H9 (cell line): ENCODE results near the gene CCDC192. TPM values are rescaled to one million over a fixed set of nuclear protein-coding genes. Genes with fewer than 3 reads are reported as not detected.

Experiments
- DNase-seq: peaks from one replicate; pipeline ENCODE4 v3.0.0-alpha.2; 2017
- H2AFZ ChIP-seq: one replicate; pipeline ENCODE4 v1.6.1; 2013; ENCODE audit warnings: mild to moderate bottlenecking, low read length, control low read depth, moderate library complexity
- H2AK5ac ChIP-seq: 2 replicates; pipeline ENCODE4 v1.6.1; 2013; ENCODE audit warnings: low read length, control low read depth, mixed read lengths; ENCODE audit not compliant: insufficient read length
- H2BK120ac ChIP-seq: one replicate; pipeline ENCODE4 v1.6.1; 2013; ENCODE audit warnings: low read depth, mild to moderate bottlenecking, low read length, control low read depth, inconsistent platforms; ENCODE audit not compliant: poor library complexity, severe bottlenecking
- H2BK12ac ChIP-seq: 2 replicates; pipeline ENCODE4 v1.6.1; 2013; ENCODE audit warnings: low read length, control low read depth, mixed read lengths, low read depth; ENCODE audit not compliant: insufficient read length
- H2BK15ac ChIP-seq: 2 replicates; pipeline ENCODE4 v1.6.1; 2013; ENCODE audit warnings: low read depth, low read length, control low read depth
- H2BK20ac ChIP-seq: one replicate; pipeline ENCODE4 v1.6.1; 2013; ENCODE audit warnings: low read depth, mild to moderate bottlenecking, low read length, control low read depth, inconsistent platforms; ENCODE audit not compliant: poor library complexity, severe bottlenecking
- H2BK5ac ChIP-seq: 2 replicates; pipeline ENCODE4 v1.6.1; 2013; ENCODE audit warnings: low read length, control low read depth, mixed read lengths; ENCODE audit not compliant: insufficient read length
- H3K14ac ChIP-seq: 2 replicates; pipeline ENCODE4 v1.6.1; 2013; ENCODE audit warnings: low read length, control low read depth; ENCODE audit not compliant: insufficient read depth
- H3K18ac ChIP-seq: 2 replicates; pipeline ENCODE4 v1.6.1; 2013; ENCODE audit warnings: low read depth, mild to moderate bottlenecking, mixed read lengths, low read length, control low read depth; ENCODE audit not compliant: insufficient read length
- H3K23ac ChIP-seq: 2 replicates; pipeline ENCODE4 v1.6.1; 2013; ENCODE audit warnings: low read length, control low read depth, mixed read lengths, low read depth; ENCODE audit not compliant: insufficient read length
- H3K23me2 ChIP-seq: 2 replicates; pipeline ENCODE4 v1.6.1; 2013; ENCODE audit warnings: low read depth, mild to moderate bottlenecking, mixed read lengths, low read length, control low read depth; ENCODE audit not compliant: insufficient read length, poor library complexity, severe bottlenecking
- H3K27ac ChIP-seq: 2 replicates; pipeline ENCODE4 v1.5.1; 2013; ENCODE audit warnings: low read length, control low read depth, mixed read lengths, low read depth; ENCODE audit not compliant: insufficient read length
- H3K27me3 ChIP-seq: 2 replicates; pipeline ENCODE4 v1.6.1; 2013; ENCODE audit warnings: low read length, control low read depth, inconsistent platforms; ENCODE audit not compliant: insufficient read depth
- H3K4ac ChIP-seq: 2 replicates; pipeline ENCODE4 v1.6.1; 2013; ENCODE audit warnings: low read depth, mild to moderate bottlenecking, control low read depth, inconsistent platforms, low read length, moderate library complexity
- H3K4me1 ChIP-seq: 2 replicates; pipeline ENCODE4 v1.6.1; 2013; ENCODE audit warnings: low read length, control low read depth, inconsistent platforms; ENCODE audit not compliant: insufficient read depth
- H3K4me2 ChIP-seq: 2 replicates; pipeline ENCODE4 v1.6.1; 2013; ENCODE audit warnings: low read length, control low read depth, mixed read lengths; ENCODE audit not compliant: insufficient read length, insufficient read depth
- H3K56ac ChIP-seq: 2 replicates; pipeline ENCODE4 v1.6.1; 2013; ENCODE audit warnings: low read depth, mild to moderate bottlenecking, mixed read lengths, low read length, control low read depth; ENCODE audit not compliant: insufficient read length
- H3K79me1 ChIP-seq: 2 replicates; pipeline ENCODE4 v1.6.1; 2013; ENCODE audit warnings: low read depth, mild to moderate bottlenecking, moderate library complexity, low read length, control low read depth, inconsistent platforms; ENCODE audit not compliant: insufficient read depth, poor library complexity, severe bottlenecking
- H3K79me2 ChIP-seq: 2 replicates; pipeline ENCODE4 v1.6.1; 2013; ENCODE audit warnings: low read length, control low read depth, inconsistent platforms; ENCODE audit not compliant: insufficient read depth
- H3K9ac ChIP-seq: 2 replicates; pipeline ENCODE4 v1.6.1; 2013; ENCODE audit warnings: low read length, control low read depth, mixed read lengths; ENCODE audit not compliant: insufficient read length; ENCODE audit errors: extremely low read depth
- H3K9me3 ChIP-seq: one replicate; pipeline ENCODE4 v1.6.1; 2013; ENCODE audit warnings: low read depth, low read length, inconsistent platforms; ENCODE audit not compliant: control insufficient read depth
- H3T11ph ChIP-seq: one replicate; pipeline ENCODE4 v1.6.1; 2013; ENCODE audit warnings: mild to moderate bottlenecking, low read length, control low read depth, inconsistent platforms
- H4K20me1 ChIP-seq: one replicate; pipeline ENCODE4 v1.6.1; 2013; ENCODE audit not compliant: control insufficient read depth, insufficient read length, insufficient read depth
- H4K5ac ChIP-seq: 2 replicates; pipeline ENCODE4 v1.6.1; 2013; ENCODE audit warnings: low read depth, mild to moderate bottlenecking, mixed read lengths, low read length, control low read depth; ENCODE audit not compliant: insufficient read length
- H4K8ac ChIP-seq: replicated peaks from 2 replicates; pipeline ENCODE4 v1.6.1; 2013; ENCODE audit warnings: low read length, control low read depth, mixed read lengths, low read depth; ENCODE audit not compliant: insufficient read length
- H4K91ac ChIP-seq: 2 replicates; pipeline ENCODE4 v1.6.1; 2013; ENCODE audit warnings: low read depth, mild to moderate bottlenecking, moderate library complexity, mixed read lengths, low read length, control low read depth; ENCODE audit not compliant: insufficient read length
- H3K27ac Mint-ChIP-seq, 3 experiments: 2 replicates in 2 of 3; 3 replicates in 1 of 3; pipeline ENCODE4 v1.8.0; 2020 to 2021; ENCODE audit warnings: mixed read lengths in 3 of 3, mild to moderate bottlenecking in 1 of 3, moderate library complexity in 1 of 3
- H3K27me3 Mint-ChIP-seq: 2 replicates; pipeline ENCODE4 v1.8.0; 2021; ENCODE audit warnings: low read depth, mild to moderate bottlenecking, moderate library complexity, mixed read lengths
- H3K36me3 Mint-ChIP-seq, 3 experiments: 2 replicates in 2 of 3; 3 replicates in 1 of 3; pipeline ENCODE4 v1.8.0; 2020 to 2021; ENCODE audit warnings: low read depth in 3 of 3, mixed read lengths in 3 of 3; ENCODE audit not compliant: insufficient read depth in 1 of 3
- H3K4me1 Mint-ChIP-seq, 2 experiments: 2 replicates each; pipeline ENCODE4 v1.8.0; 2020; ENCODE audit warnings: mixed read lengths in 2 of 2
- H3K4me3 Mint-ChIP-seq, 2 experiments: 2 replicates in 1 of 2; 3 replicates in 1 of 2; pipeline ENCODE4 v1.8.0; 2020 to 2021; ENCODE audit warnings: mild to moderate bottlenecking in 2 of 2, mixed read lengths in 2 of 2, moderate library complexity in 1 of 2
- H3K9me3 Mint-ChIP-seq, 2 experiments: 2 replicates in 1 of 2; 3 replicates in 1 of 2; pipeline ENCODE4 v1.8.0; 2020; ENCODE audit warnings: mild to moderate bottlenecking in 2 of 2, mixed read lengths in 2 of 2, moderate library complexity in 1 of 2
- WGBS: extraction: QIAGEN DNeasy Blood & Tissue Kit; methylation state at CpG from one replicate; pipeline ENCODE4 v1.1.7; 2013; ENCODE audit warnings: missing lambda C conversion rate, low lambda C conversion rate, mixed read lengths; ENCODE audit not compliant: insufficient read length; ENCODE audit errors: extremely low coverage; 5-methylcytosine and 5-hydroxymethylcytosine counted together
- total RNA-seq: library from RNA; stranded (reverse); gene quantifications from 2 replicates; pipeline ENCODE4 v1.2.1, GENCODE V29; 2021
- TF ChIP-seq, protein P1 (sequence below): fragments of 200-600 bp; sonication (generic); conservative IDR thresholded peaks from 3 replicates; pipeline ENCODE4 v1.8.0; 2021; ENCODE audit warnings: antibody characterized with exemption, mild to moderate bottlenecking

The CCDC192 gene
- total RNA-seq, 1 experiment from 2014 or later = not detected

GRCh38 chr5:127958421-127959011 lies 255.3 kb downstream of the CCDC192 start:
- H3K4me2 ChIP-seq = no peak overlapping the region
- H3K4me3 Mint-ChIP-seq = no peak overlapping the region
- H2AFZ ChIP-seq = no peak overlapping the region

More at GRCh38 chr5:127958421-127959011, 255.3 kb downstream of the CCDC192 start:
- no peak overlapping the region for H3K56ac ChIP-seq
- no peak overlapping the region for H2BK120ac ChIP-seq
- H2BK15ac ChIP-seq = no peak overlapping the region
- no peak overlapping the region for H2AK5ac ChIP-seq
- no peaks in the 10 kb centered on the region for H3K79me1 ChIP-seq
- H3K14ac ChIP-seq = no peak overlapping the region
- no peak overlapping the region for H3K4ac ChIP-seq
- no peaks in the 10 kb centered on the region for H3K79me2 ChIP-seq
- no peak overlapping the region for H2BK5ac ChIP-seq
- Mint-ChIP-seq H3K9me3 (peaks cover 2 to 5% of the 10 kb centered on the region in 2 experiments; a peak in 2 of 5 replicates), H3K27me3 (no peaks in the 10 kb centered on the region), H3K36me3 (0 out of 7 replicates have a peak, but pooled peaks cover 0 to 5% (median 1%) of the 10 kb centered on the region in 3 experiments), H3K27ac (0 out of 7 replicates have a peak overlapping the region, but pooled peaks of 1 of the 3 experiments have one; percentile 40), H3K4me1 (peaks cover 11 to 13% of the 10 kb centered on the region in 2 experiments)
- TF ChIP-seq, protein P1, sequence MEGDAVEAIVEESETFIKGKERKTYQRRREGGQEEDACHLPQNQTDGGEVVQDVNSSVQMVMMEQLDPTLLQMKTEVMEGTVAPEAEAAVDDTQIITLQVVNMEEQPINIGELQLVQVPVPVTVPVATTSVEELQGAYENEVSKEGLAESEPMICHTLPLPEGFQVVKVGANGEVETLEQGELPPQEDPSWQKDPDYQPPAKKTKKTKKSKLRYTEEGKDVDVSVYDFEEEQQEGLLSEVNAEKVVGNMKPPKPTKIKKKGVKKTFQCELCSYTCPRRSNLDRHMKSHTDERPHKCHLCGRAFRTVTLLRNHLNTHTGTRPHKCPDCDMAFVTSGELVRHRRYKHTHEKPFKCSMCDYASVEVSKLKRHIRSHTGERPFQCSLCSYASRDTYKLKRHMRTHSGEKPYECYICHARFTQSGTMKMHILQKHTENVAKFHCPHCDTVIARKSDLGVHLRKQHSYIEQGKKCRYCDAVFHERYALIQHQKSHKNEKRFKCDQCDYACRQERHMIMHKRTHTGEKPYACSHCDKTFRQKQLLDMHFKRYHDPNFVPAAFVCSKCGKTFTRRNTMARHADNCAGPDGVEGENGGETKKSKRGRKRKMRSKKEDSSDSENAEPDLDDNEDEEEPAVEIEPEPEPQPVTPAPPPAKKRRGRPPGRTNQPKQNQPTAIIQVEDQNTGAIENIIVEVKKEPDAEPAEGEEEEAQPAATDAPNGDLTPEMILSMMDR = no peak
- H4K8ac ChIP-seq = no peak overlapping the region
- no peak overlapping the region for H3K18ac ChIP-seq
- H3K27ac ChIP-seq = no peak overlapping the region
- H2BK20ac ChIP-seq = no peak overlapping the region
- no peak for DNase-seq
- no peak overlapping the region for H3K9ac ChIP-seq
- no peaks in the 10 kb centered on the region for H3K27me3 ChIP-seq
- no peaks in the 10 kb centered on the region for H3K4me1 ChIP-seq
- H3K23me2 ChIP-seq = no peaks in the 10 kb centered on the region
- no peak overlapping the region for H3K23ac ChIP-seq
- H4K5ac ChIP-seq = no peak overlapping the region
- H2BK12ac ChIP-seq = no peak overlapping the region
- H3K9me3 ChIP-seq = no peaks in the 10 kb centered on the region
- no peak overlapping the region for H4K91ac ChIP-seq
- no peaks in the 10 kb centered on the region for H4K20me1 ChIP-seq
- WGBS = no CpG with 5 or more reads among the region's 5 CpGs
- H3T11ph ChIP-seq = no peak overlapping the region
